Thyroid gland (tissue), 4 donors: ENCODE measurements around the gene ANKMY1.

Experiments used
- POLR2A ChIP-seq, 2 donors: fragments of 450-650 bp; IDR thresholded peaks; one replicate each; pipeline ENCODE4 v1.6.1; 2017; ENCODE audit warnings: antibody characterized with exemption in 2 of 2, mild to moderate bottlenecking in 2 of 2, moderate library complexity in 1 of 2
- TF ChIP-seq, protein P1 (sequence below), 6 experiments: fragments of 200-600 bp in 3 of 6; fragments of 450-650 bp in 3 of 6; sonication (generic) in 3 of 6; IDR thresholded peaks; one replicate each; pipeline ENCODE4 v1.5.1; 2016 to 2019; ENCODE audit warnings: antibody characterized with exemption in 6 of 6, mild to moderate bottlenecking in 2 of 6, inconsistent platforms in 1 of 6, moderate library complexity in 1 of 6

GRCh38 chr2:240439698-240440151 lies 118.1 kb downstream of the ANKMY1 start:
- TF ChIP-seq, protein P1, sequence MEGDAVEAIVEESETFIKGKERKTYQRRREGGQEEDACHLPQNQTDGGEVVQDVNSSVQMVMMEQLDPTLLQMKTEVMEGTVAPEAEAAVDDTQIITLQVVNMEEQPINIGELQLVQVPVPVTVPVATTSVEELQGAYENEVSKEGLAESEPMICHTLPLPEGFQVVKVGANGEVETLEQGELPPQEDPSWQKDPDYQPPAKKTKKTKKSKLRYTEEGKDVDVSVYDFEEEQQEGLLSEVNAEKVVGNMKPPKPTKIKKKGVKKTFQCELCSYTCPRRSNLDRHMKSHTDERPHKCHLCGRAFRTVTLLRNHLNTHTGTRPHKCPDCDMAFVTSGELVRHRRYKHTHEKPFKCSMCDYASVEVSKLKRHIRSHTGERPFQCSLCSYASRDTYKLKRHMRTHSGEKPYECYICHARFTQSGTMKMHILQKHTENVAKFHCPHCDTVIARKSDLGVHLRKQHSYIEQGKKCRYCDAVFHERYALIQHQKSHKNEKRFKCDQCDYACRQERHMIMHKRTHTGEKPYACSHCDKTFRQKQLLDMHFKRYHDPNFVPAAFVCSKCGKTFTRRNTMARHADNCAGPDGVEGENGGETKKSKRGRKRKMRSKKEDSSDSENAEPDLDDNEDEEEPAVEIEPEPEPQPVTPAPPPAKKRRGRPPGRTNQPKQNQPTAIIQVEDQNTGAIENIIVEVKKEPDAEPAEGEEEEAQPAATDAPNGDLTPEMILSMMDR (IDR thresholded peaks at IDR 0.05), result no peak
- no peak for TF ChIP-seq POLR2A (IDR thresholded peaks at IDR 0.05)
